OCI-LY3 (cell line): ENCODE data around the gene PSME1.

Experiments used
- CTCF ChIP-seq: fragments of 200-600, 300-600 bp; sonication (generic); IDR thresholded peaks from 2 replicates; pipeline ENCODE4 v1.5.1; 2014; ENCODE audit warnings: antibody characterized with exemption, low read length, low read depth
- EZH2phosphoT487 ChIP-seq: fragments of 200-600 bp; shearing (Covaris generic); IDR thresholded peaks from 2 replicates; pipeline ENCODE4 v1.6.1; 2018; ENCODE audit warnings: antibody characterized with exemption, mixed run types, low read depth

GRCh38 chr14:24100982-24101494 is 35.0 kb upstream of the PSME1 start:
- TF ChIP-seq CTCF: no peak
- no peak for TF ChIP-seq EZH2phosphoT487
